GM21381 (cell line): ENCODE results near the gene SAFB2.

Source experiments
- ATAC-seq: cut with Tn5 transposase; IDR thresholded peaks from one replicate; pipeline ENCODE4 v1.9.1; 2021; ENCODE audit warnings: mild to moderate bottlenecking, moderate library complexity; ENCODE audit not compliant: unreplicated experiment

Gene SAFB2

DNA sequence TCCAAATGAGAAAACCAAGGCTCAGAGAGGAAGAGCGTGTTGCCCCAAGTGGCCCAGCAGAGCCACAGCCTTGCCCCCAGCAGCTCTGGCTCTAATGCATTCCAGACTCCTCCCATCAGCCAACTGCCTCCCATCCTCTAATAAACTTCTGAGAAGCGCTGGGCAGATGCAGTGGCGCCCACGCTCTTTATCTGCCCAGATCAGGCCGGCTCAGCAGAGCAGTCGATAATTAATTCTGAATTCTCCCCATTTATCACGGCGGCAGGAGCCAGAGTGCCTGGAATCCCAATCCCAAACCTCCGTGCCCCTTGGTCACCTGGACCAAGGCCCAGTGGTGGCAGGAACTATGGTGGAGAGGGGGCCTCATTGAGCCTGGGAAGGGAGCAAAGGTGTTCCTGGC is 68.7 kb downstream of the SAFB2 start:
- ATAC-seq: no peak

DNA sequence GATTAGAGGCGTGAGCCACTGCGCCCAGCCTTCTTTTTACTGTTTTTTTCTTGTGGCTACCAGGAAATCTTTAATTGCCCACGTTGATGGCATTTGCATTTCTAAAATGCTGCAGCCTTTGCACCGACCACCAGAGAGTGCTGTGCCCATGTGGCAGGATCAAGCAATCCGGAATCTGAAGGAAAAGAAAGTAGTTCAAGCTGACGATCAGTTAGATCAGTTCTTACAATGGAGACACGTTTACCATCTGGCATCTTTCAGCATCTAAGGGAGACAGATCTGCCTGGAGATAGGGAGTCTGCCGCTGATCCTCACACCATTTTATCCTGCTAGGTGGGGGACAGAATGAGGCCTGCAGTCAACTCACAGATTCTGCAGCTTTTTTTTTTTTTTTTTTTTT is 74.7 kb downstream of the SAFB2 start:
- no peak for ATAC-seq

DNA sequence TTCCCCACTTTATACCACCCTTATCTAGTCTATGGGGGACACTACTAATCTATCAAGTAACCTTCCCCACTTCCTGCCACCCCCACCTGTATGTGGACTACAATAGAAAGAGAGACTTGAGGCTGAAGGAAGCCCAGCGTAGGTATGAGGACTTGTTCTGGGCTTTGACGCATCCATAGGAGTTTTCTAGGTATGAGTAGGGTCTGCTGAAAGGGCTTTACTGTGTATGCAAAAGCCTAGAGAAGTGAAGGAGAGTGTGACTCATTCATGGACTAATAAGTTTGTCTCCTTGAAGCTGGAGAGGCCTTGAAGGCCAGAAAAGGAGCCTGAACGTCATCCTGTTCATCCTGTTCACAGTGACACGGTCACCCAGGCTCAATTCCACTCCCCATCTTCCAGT is 76.6 kb downstream of the SAFB2 start:
- no peak for ATAC-seq

- ATAC-seq: no peak
Observed at GRCh38 chr19:5545051-5545450, 77.5 kb downstream of the SAFB2 start.

DNA sequence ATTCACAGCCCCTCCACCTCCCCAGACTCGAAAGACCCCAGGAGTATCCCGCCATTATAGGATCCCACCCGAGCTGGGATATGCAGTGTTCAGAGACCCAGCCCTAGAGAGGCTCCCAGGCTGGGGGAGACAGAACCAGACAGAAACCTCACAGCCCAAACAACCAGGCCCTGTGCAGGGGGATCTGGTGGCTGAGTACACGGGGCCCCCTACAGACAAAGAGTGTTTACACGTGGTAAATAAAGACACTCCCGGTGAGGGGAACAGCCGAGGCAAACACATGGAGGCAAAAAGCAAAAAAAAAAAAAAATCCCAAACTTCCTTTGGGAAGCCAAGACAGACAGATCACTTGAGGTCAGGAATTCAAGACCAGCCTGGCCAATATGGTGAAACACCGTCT is 79.9 kb downstream of the SAFB2 start:
- no peak for ATAC-seq

DNA sequence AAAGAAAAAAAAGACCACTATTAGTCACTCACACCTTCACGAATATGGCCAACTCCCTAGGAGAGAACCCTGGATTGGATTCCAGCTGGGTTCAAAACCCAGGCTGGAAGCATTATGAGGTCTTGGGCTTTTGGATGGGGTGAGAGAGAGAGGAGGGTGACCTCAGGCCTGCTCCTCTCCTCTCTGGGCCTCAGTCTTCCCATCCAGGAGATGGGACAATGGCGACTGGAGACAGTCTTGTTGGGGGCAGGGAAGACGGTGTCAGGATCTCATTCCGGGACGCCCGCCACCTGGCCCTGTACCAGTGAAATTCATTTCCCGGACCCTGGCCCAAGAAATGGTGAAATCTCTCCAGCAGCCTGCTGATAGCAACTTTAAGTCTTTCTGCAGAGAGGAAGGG is 81.1 kb downstream of the SAFB2 start:
- no peak for ATAC-seq

- no peak for ATAC-seq
Observed at GRCh38 chr19:5540208-5540607, 82.4 kb downstream of the SAFB2 start.

- no peak for ATAC-seq
Observed at GRCh38 chr19:5537870-5538269, 84.7 kb downstream of the SAFB2 start.
